ENCODE results near the gene FREY1.
A peak's percentile ranks its signal among the peaks of the same experiment; 100 is the strongest.

GRCh38 chr11:45885274-45885920 lies 21.7 kb downstream of the FREY1 start, which contains the start of gene MAPK8IP1:
- TF ChIP-seq CTCF (IDR thresholded peaks at IDR 0.05) (peak; percentile 24), EZH2phosphoT487 (IDR thresholded peaks at IDR 0.05) (no peak), EZH2 (IDR thresholded peaks at IDR 0.05) (no peak)
